ENCODE data around the gene NDNF. TPM values are rescaled to one million over a fixed set of nuclear protein-coding genes. Genes with fewer than 3 reads are reported as not detected.

NDNF gene
- total and polyA plus RNA-seq, 2 donors (not counting 1 experiment from before 2014, with no cell fraction given) = not detected

DNA sequence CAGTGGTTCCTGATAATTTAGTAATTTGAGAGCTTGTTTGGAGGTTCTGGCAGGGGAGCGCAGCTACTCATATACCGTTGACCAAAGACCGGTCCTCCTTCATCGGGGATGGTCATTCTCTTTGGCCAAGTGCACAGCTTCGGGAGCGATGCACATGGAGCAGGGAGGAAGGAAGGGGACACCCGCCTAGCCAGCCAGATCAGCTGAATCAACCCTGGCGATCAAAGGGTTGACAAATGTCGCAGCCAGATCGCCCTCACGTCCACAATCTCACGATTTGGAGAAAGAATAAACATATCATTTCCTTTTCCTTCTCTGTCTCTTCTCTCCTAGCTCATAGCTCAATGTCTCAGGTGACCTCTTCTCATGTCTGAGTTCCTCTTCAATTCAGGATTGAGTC is 11.1 kb downstream of the NDNF start:
- Histone ChIP-seq H3K4me3 (ENCODE audit: control extremely low read depth in 1 of 5, extremely low read depth in 1 of 5, insufficient read depth in 1 of 5, low read depth in 2 of 5, low read length in 4 of 5) (no peak overlapping the region), H3K36me3 (replicated peaks in 1 of 2; ENCODE audit: control extremely low read depth in 1 of 2, control insufficient read depth in 1 of 2, extremely low read depth in 1 of 2, insufficient read depth in 2 of 2, low read length in 1 of 2) (no peaks in the 10 kb centered on the region), H3K4me2 (replicated peaks; ENCODE audit: low read depth, low read length, poor library complexity, severe bottlenecking) (no peak overlapping the region), H3K79me2 (ENCODE audit: control insufficient read depth, insufficient read depth, low read length) (no peaks in the 10 kb centered on the region), H3K9ac (ENCODE audit: low read length) (no peak overlapping the region), H4K20me1 (ENCODE audit: control insufficient read depth, insufficient read depth, low read length, poor library complexity, severe bottlenecking) (no peaks in the 10 kb centered on the region), H3K27me3 (replicated peaks in 1 of 4; ENCODE audit: control extremely low read depth in 1 of 4, control insufficient read depth in 3 of 4, insufficient read depth in 4 of 4, low read length in 3 of 4) (no peaks in the 10 kb centered on the region), H2AFZ (ENCODE audit: insufficient read depth, low read depth, low read length, poor library complexity, severe bottlenecking) (no peak overlapping the region), H3K9me3 (ENCODE audit: control extremely low read depth in 1 of 3, control insufficient read depth in 2 of 3, insufficient read depth in 1 of 3, low read length in 2 of 3) (no peaks in the 10 kb centered on the region), H3K4me1 (ENCODE audit: control insufficient read depth in 2 of 2, insufficient read depth in 2 of 2, low read length in 2 of 2) (no peaks in the 10 kb centered on the region), H3K27ac (ENCODE audit: low read length in 2 of 2) (no peak overlapping the region)
- DNase-seq (no peak), ATAC-seq (ENCODE audit: low read depth) (no peak)
- no peaks in the 10 kb centered on the region for H3K4me1 Mint-ChIP-seq
- POLR2A ChIA-PET = no interaction called here
- intact Hi-C loops (cut with micrococcal nuclease) = no loop called here
- 91% methylated on average over 11 of the region's 12 CpGs for WGBS (ENCODE audit: insufficient coverage)
- H3K4me3 Mint-ChIP-seq = no peak overlapping the region
- peaks cover 24% of the 10 kb centered on the region for H3K27me3 Mint-ChIP-seq
- TF ChIP-seq EZH2 (IDR thresholded peaks at IDR 0.05; ENCODE audit: borderline replicate concordance, insufficient read depth, low read depth, low read length, poor library complexity, severe bottlenecking) (no peak), CTCF (IDR thresholded peaks at IDR 0.05) (no peak)
- CTCF ChIA-PET = no interaction called here
- H3K9me3 Mint-ChIP-seq (ENCODE audit: insufficient read depth) = no peaks in the 10 kb centered on the region
- no peak overlapping the region for H3K27ac Mint-ChIP-seq

DNA sequence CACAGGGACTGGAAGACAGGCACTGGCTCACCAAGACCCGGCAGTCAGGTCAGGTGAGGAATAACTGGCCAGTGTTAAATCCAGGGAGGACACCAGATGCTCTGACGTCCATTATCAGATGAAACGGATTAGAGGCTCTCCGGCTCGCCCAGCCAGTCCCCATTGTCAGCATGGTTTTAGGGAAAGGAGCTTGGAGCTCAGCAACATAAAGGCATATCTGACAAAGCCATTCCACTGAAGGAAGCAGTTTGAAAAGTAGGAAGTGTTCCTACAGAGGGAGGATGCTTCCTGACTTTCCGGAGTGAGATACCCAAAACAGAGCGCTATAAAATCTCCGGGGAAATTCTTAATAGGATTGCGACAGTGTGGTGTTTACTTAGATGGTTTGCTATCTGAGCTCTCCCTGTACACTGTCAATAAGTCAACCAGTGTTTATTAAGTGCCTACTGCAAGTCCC is 14.8 kb downstream of the NDNF start:
- H3K27me3 ChIP-seq (replicated peaks in 1 of 4; ENCODE audit: control extremely low read depth in 1 of 4, control insufficient read depth in 3 of 4, insufficient read depth in 4 of 4, low read length in 3 of 4) = no peaks in the 10 kb centered on the region
- H3K9me3 ChIP-seq (ENCODE audit: control extremely low read depth in 1 of 3, control insufficient read depth in 2 of 3, insufficient read depth in 1 of 3, low read length in 2 of 3) = no peaks in the 10 kb centered on the region
- H3K4me3 Mint-ChIP-seq = no peak overlapping the region
- no peaks in the 10 kb centered on the region for H3K4me1 Mint-ChIP-seq
- no peak for ATAC-seq (ENCODE audit: low read depth)
- no peak overlapping the region for H3K27ac Mint-ChIP-seq
- ChIA-PET POLR2A (no interaction called here), CTCF (no interaction called here)
- H3K4me1 ChIP-seq (ENCODE audit: control insufficient read depth in 2 of 2, insufficient read depth in 2 of 2, low read length in 2 of 2) = no peaks in the 10 kb centered on the region
- no peak overlapping the region for H3K4me2 ChIP-seq (replicated peaks; ENCODE audit: low read depth, low read length, poor library complexity, severe bottlenecking)
- TF ChIP-seq EZH2 (IDR thresholded peaks at IDR 0.05; ENCODE audit: borderline replicate concordance, insufficient read depth, low read depth, low read length, poor library complexity, severe bottlenecking) = no peak
- no peak for TF ChIP-seq CTCF (IDR thresholded peaks at IDR 0.05)
- H3K9ac ChIP-seq (ENCODE audit: low read length) = no peak overlapping the region
- H2AFZ ChIP-seq (ENCODE audit: insufficient read depth, low read depth, low read length, poor library complexity, severe bottlenecking) = no peak overlapping the region
- H3K36me3 ChIP-seq (replicated peaks in 1 of 2; ENCODE audit: control extremely low read depth in 1 of 2, control insufficient read depth in 1 of 2, extremely low read depth in 1 of 2, insufficient read depth in 2 of 2, low read length in 1 of 2) = no peaks in the 10 kb centered on the region
- H4K20me1 ChIP-seq (ENCODE audit: control insufficient read depth, insufficient read depth, low read length, poor library complexity, severe bottlenecking) = no peaks in the 10 kb centered on the region
- H3K9me3 Mint-ChIP-seq (ENCODE audit: insufficient read depth) = no peaks in the 10 kb centered on the region
- no peaks in the 10 kb centered on the region for H3K79me2 ChIP-seq (ENCODE audit: control insufficient read depth, insufficient read depth, low read length)
- peaks cover 20% of the 10 kb centered on the region for H3K27me3 Mint-ChIP-seq
- intact Hi-C loops (cut with micrococcal nuclease) = no loop called here
- no peak for DNase-seq
- no peak overlapping the region for H3K4me3 ChIP-seq (ENCODE audit: control extremely low read depth in 1 of 5, extremely low read depth in 1 of 5, insufficient read depth in 1 of 5, low read depth in 2 of 5, low read length in 4 of 5)
- H3K27ac ChIP-seq (ENCODE audit: low read length in 2 of 2) = no peak overlapping the region
- 37% methylated on average over 5 of the region's 9 CpGs for WGBS (ENCODE audit: insufficient coverage)
